IMR-90 (cell line): ENCODE results near the gene MAN1C1. TPM values are rescaled to one million over a fixed set of nuclear protein-coding genes. Genes with fewer than 3 reads are reported as not detected.

Source experiments
- ATAC-seq: fragments of 200-7000 bp; cut with Tn5 transposase; 2 replicates; pipeline ENCODE4 v1.9.1; 2020; ENCODE audit warnings: low read depth, mild to moderate bottlenecking, moderate library complexity
- BruUV-seq: library from RNA; stranded (reverse); fragments of 400-500 nt; replicated peaks from 2 replicates; lab custom pipeline; 2021; lab: Mats Ljungman, UMichigan
- CTCF ChIA-PET: fragments of 300-600 bp; formaldehyde crosslinking; extraction: SDS; loops from one replicate; lab custom pipeline; 2021; ENCODE audit warnings: antibody characterized with exemption; lab: Yijun Ruan, JAX
- POLR2A ChIA-PET: fragments of 300-600 bp; sonication (Branson Sonifier 250); formaldehyde crosslinking; loops from one replicate; lab custom pipeline; 2022; ENCODE audit warnings: antibody characterized with exemption; ENCODE audit not compliant: unreplicated experiment; lab: Charles Lee
- DNase-seq: peaks from one replicate; pipeline ENCODE4 v3.0.0; 2013
- H2AFZ ChIP-seq: replicated peaks from 2 replicates; pipeline ENCODE3; 2013; ENCODE audit warnings: low read length, mild to moderate bottlenecking; ENCODE audit not compliant: poor library complexity
- H2AK5ac ChIP-seq: 2 replicates; pipeline ENCODE4 v1.6.1; 2013; ENCODE audit warnings: low read depth, low read length, inconsistent platforms
- H2AK9ac ChIP-seq: replicated peaks from 2 replicates; pipeline ENCODE3; 2013; ENCODE audit warnings: mild to moderate bottlenecking, low read depth, low read length, moderate library complexity; ENCODE audit not compliant: poor library complexity
- H2BK120ac ChIP-seq: 2 replicates; pipeline ENCODE4 v1.6.1; 2013; ENCODE audit warnings: low read depth, low read length, inconsistent platforms
- H2BK15ac ChIP-seq: 3 replicates; pipeline ENCODE4 v1.6.1; 2013; ENCODE audit warnings: low read depth, low read length, inconsistent platforms
- H2BK20ac ChIP-seq: 2 replicates; pipeline ENCODE4 v1.6.1; 2013; ENCODE audit warnings: low read depth, mild to moderate bottlenecking, inconsistent platforms, low read length, moderate library complexity
- H2BK5ac ChIP-seq: 2 replicates; pipeline ENCODE4 v1.6.1; 2013; ENCODE audit warnings: mild to moderate bottlenecking, low read depth, low read length, inconsistent platforms; ENCODE audit not compliant: poor library complexity, severe bottlenecking
- H3K14ac ChIP-seq: replicated peaks from 2 replicates; pipeline ENCODE4 v1.6.1; 2013; ENCODE audit warnings: low read depth, low read length, inconsistent platforms
- H3K18ac ChIP-seq: 2 replicates; pipeline ENCODE4 v1.6.1; 2013; ENCODE audit warnings: low read depth, low read length, control low read depth
- H3K23ac ChIP-seq: 2 replicates; pipeline ENCODE4 v1.6.1; 2013; ENCODE audit warnings: low read depth, low read length, inconsistent platforms
- H3K27ac ChIP-seq: 2 replicates; pipeline ENCODE4 v1.5.1; 2013; ENCODE audit warnings: mild to moderate bottlenecking, control low read depth, low read length; ENCODE audit not compliant: insufficient read depth
- H3K27me3 ChIP-seq: 2 replicates; pipeline ENCODE4 v1.6.1; 2013; ENCODE audit warnings: low read length; ENCODE audit not compliant: control insufficient read depth, insufficient read depth
- H3K36me3 ChIP-seq: 2 replicates; pipeline ENCODE4 v1.6.1; 2013; ENCODE audit warnings: low read length, mixed read lengths; ENCODE audit not compliant: control insufficient read depth, insufficient read depth
- H3K4ac ChIP-seq: 2 replicates; pipeline ENCODE4 v1.6.1; 2013; ENCODE audit warnings: low read depth, low read length, inconsistent platforms
- H3K4me1 ChIP-seq: 2 replicates; pipeline ENCODE4 v1.6.1; 2013; ENCODE audit warnings: low read length, mixed read lengths; ENCODE audit not compliant: control insufficient read depth, insufficient read depth
- H3K4me2 ChIP-seq: 2 replicates; pipeline ENCODE4 v1.6.1; 2013; ENCODE audit warnings: low read depth, mild to moderate bottlenecking, control low read depth, low read length, moderate library complexity
- H3K4me3 ChIP-seq: 2 replicates; pipeline ENCODE4 v1.5.1; 2013; ENCODE audit warnings: low read depth, mild to moderate bottlenecking, control low read depth, low read length, moderate library complexity; ENCODE audit not compliant: insufficient read depth
- H3K56ac ChIP-seq: 2 replicates; pipeline ENCODE4 v1.6.1; 2013; ENCODE audit warnings: low read length, inconsistent platforms; ENCODE audit not compliant: insufficient read depth; ENCODE audit errors: extremely low read depth
- H3K79me1 ChIP-seq, 2 experiments: 2 replicates each; pipeline ENCODE4 v1.6.1; 2013; ENCODE audit warnings: low read length in 2 of 2, inconsistent platforms in 1 of 2, low read depth in 1 of 2
- H3K9ac ChIP-seq: 2 replicates; pipeline ENCODE4 v1.6.1; 2013; ENCODE audit warnings: low read depth, low read length, control low read depth
- H3K9me1 ChIP-seq: 2 replicates; pipeline ENCODE4 v1.6.1; 2013; ENCODE audit warnings: low read length, inconsistent platforms; ENCODE audit not compliant: insufficient read depth
- H3K9me3 ChIP-seq: 2 replicates; pipeline ENCODE4 v1.6.1; 2013; ENCODE audit warnings: low read length; ENCODE audit not compliant: control insufficient read depth, insufficient read depth
- H4K20me1 ChIP-seq: 2 replicates; pipeline ENCODE4 v1.6.1; 2013; ENCODE audit warnings: low read length, inconsistent platforms; ENCODE audit not compliant: insufficient read depth
- H4K5ac ChIP-seq: 2 replicates; pipeline ENCODE4 v1.6.1; 2013; ENCODE audit warnings: mild to moderate bottlenecking, low read depth, low read length, control low read depth
- H4K8ac ChIP-seq, 2 experiments: 2 replicates each; pipeline ENCODE4 v1.6.1; 2013; ENCODE audit warnings: low read depth in 2 of 2, low read length in 2 of 2, control low read depth in 1 of 2, inconsistent platforms in 1 of 2
- H4K91ac ChIP-seq: 2 replicates; pipeline ENCODE4 v1.6.1; 2013; ENCODE audit warnings: low read depth, low read length, inconsistent platforms; ENCODE audit not compliant: insufficient read depth
- CEBPB ChIP-seq: IDR thresholded peaks from 2 replicates; pipeline ENCODE4 v1.6.1; 2012; ENCODE audit warnings: low read depth, low read length, improper control_type of control experiment
- CHD1 ChIP-seq: IDR thresholded peaks from 2 replicates; pipeline ENCODE4 v1.6.1; 2012; ENCODE audit warnings: low read depth, low read length, improper control_type of control experiment
- MAFK ChIP-seq: IDR thresholded peaks from 2 replicates; pipeline ENCODE4 v1.6.1; 2012; ENCODE audit warnings: low read depth, low read length, improper control_type of control experiment
- MAZ ChIP-seq: IDR thresholded peaks from 2 replicates; pipeline ENCODE4 v1.6.1; 2012; ENCODE audit warnings: low read depth, mild to moderate bottlenecking, low read length, improper control_type of control experiment, moderate library complexity, borderline replicate concordance
- MXI1 ChIP-seq: IDR thresholded peaks from 2 replicates; pipeline ENCODE4 v1.6.1; 2012; ENCODE audit warnings: low read depth, mild to moderate bottlenecking, low read length, moderate library complexity, borderline replicate concordance
- NFE2L2 ChIP-seq: fragments of 150-350 bp; IDR thresholded peaks from 2 replicates; pipeline ENCODE4 v1.6.1; 2016; ENCODE audit warnings: low read depth, mild to moderate bottlenecking, low read length
- POLR2A ChIP-seq: IDR thresholded peaks from 2 replicates; pipeline ENCODE4 v1.6.1; 2012; ENCODE audit warnings: mild to moderate bottlenecking, low read depth, low read length
- RAD21 ChIP-seq: IDR thresholded peaks from 2 replicates; pipeline ENCODE4 v1.6.1; 2012; ENCODE audit warnings: low read length, improper control_type of control experiment
- RFX5 ChIP-seq: IDR thresholded peaks from 2 replicates; pipeline ENCODE4 v1.8.0; 2012; ENCODE audit warnings: low read depth, mild to moderate bottlenecking, low read length, moderate library complexity
- SMC3 ChIP-seq: fragments of 150-350 bp; IDR thresholded peaks from 2 replicates; pipeline ENCODE4 v1.6.1; 2016; ENCODE audit warnings: low read depth, mild to moderate bottlenecking, antibody characterized with exemption, low read length, moderate library complexity
- USF2 ChIP-seq: fragments of 150-350 bp; IDR thresholded peaks from 2 replicates; pipeline ENCODE4 v1.6.1; 2017; ENCODE audit warnings: mild to moderate bottlenecking, antibody characterized with exemption, low read length, low read depth
- WGBS, 2 experiments: methylation state at CpG; one replicate each; pipeline versions ENCODE4 v1.1.5 to v1.1.7; 2013; ENCODE audit warnings: missing lambda C conversion rate in 2 of 2; ENCODE audit not compliant: insufficient read length in 1 of 2; ENCODE audit errors: extremely low coverage in 2 of 2; 5-methylcytosine and 5-hydroxymethylcytosine counted together
- dilution Hi-C: fragments of 300-500 bp; cut with HindIII; formaldehyde crosslinking; loops from one replicate; pipeline ENCODE4 v1.14.3; 2018; ENCODE audit warnings: low sequenced_read_pairs; ENCODE audit not compliant: unreplicated experiment
- in situ Hi-C: fragments of 300-500 bp; cut with MboI; formaldehyde crosslinking; loops from 3 replicates; pipeline ENCODE4 v1.14.3; 2019; ENCODE audit warnings: low sequenced_read_pairs, inconsistent platforms, mixed read lengths
- intact Hi-C: fragments of 100-400 bp; cut with micrococcal nuclease; formaldehyde crosslinking; loops from 2 replicates; pipeline ENCODE4 v1.10.0; 2022
- polyA plus RNA-seq, 3 experiments: library from polyadenylated mRNA; depleted of rRNA; stranded (reverse); fragments of >200 nt; gene quantifications; 2 replicates each; pipeline ENCODE4 v1.2.3, GENCODE V29; 2012; ENCODE audit warnings: low replicate concordance in 1 of 3
- total RNA-seq: library from RNA; depleted of rRNA; stranded (reverse); fragments of >200 nt; gene quantifications from 2 replicates; pipeline ENCODE4 v1.2.3, GENCODE V29; 2012
- TF ChIP-seq, protein P1 (sequence below): fragments of 150-350 bp; IDR thresholded peaks from 2 replicates; pipeline ENCODE4 v1.6.1; 2016; ENCODE audit warnings: low read depth, mild to moderate bottlenecking, low read length, moderate library complexity, borderline replicate concordance

MAN1C1 gene
- total and polyA plus RNA-seq, 2 of the 4 experiments (the other 2 are of a cell fraction) = 3.2 to 11.3 TPM

GRCh38 chr1:25658791-25659431 is 42.3 kb downstream of the MAN1C1 start:
- Histone ChIP-seq H3K18ac (no peak overlapping the region), H3K9ac (no peak overlapping the region), H4K8ac (no peak overlapping the region), H3K27me3 (no peaks in the 10 kb centered on the region), H2AK9ac (no peak overlapping the region), H2BK20ac (no peak overlapping the region), H3K9me3 (no peaks in the 10 kb centered on the region), H3K4me2 (no peak overlapping the region), H3K4me3 (no peak overlapping the region), H2AFZ (no peak overlapping the region), H3K4me1 (peaks cover 5% of the 10 kb centered on the region; the same call in 1 of the 2 replicates), H3K9me1 (peaks cover 4% of the 10 kb centered on the region; the same call in 1 of the 2 replicates), H3K56ac (no peak overlapping the region), H3K36me3 (no peaks in the 10 kb centered on the region), H4K91ac (no peak overlapping the region; the same call in 1 of the 2 replicates), H2AK5ac (no peak overlapping the region), H2BK15ac (no peak overlapping the region), H3K27ac (no peak overlapping the region), H3K14ac (no peak overlapping the region), H2BK120ac (no peak overlapping the region; the same call in 1 of the 2 replicates), H4K20me1 (no peaks in the 10 kb centered on the region), H3K4ac (no peak overlapping the region), H4K5ac (no peak overlapping the region), H2BK5ac (no peak overlapping the region), H3K79me1 (no peaks in the 10 kb centered on the region), H3K23ac (no peak overlapping the region)
- WGBS, 2 experiments = 37% methylated on average over 5 of the region's 13 CpGs; no CpG with 5 or more reads in 1 of the 2 experiments
- no peak for TF ChIP-seq USF2
- TF ChIP-seq MXI1 = no peak
- no peak for TF ChIP-seq NFE2L2
- no peak for TF ChIP-seq MAZ
- no peak for TF ChIP-seq RFX5
- no peak for TF ChIP-seq CEBPB
- TF ChIP-seq RAD21 = no peak
- no peak for TF ChIP-seq CHD1
- TF ChIP-seq, protein P1, sequence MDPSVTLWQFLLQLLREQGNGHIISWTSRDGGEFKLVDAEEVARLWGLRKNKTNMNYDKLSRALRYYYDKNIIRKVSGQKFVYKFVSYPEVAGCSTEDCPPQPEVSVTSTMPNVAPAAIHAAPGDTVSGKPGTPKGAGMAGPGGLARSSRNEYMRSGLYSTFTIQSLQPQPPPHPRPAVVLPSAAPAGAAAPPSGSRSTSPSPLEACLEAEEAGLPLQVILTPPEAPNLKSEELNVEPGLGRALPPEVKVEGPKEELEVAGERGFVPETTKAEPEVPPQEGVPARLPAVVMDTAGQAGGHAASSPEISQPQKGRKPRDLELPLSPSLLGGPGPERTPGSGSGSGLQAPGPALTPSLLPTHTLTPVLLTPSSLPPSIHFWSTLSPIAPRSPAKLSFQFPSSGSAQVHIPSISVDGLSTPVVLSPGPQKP = no peak
- TF ChIP-seq POLR2A = no peak
- TF ChIP-seq MAFK = no peak
- no peak for TF ChIP-seq SMC3
- intact Hi-C loops = no loop called here
- BruUV-seq = no TSS peak
- ATAC-seq (no peak; the same call in 1 of the 2 replicates), DNase-seq (no peak)
- dilution Hi-C loops = no loop called here
- in situ Hi-C loops = no loop called here
- ChIA-PET POLR2A (no interaction called here), CTCF (interaction anchor here (1.5 kb wide), 1 partner anchor 11 kb away, joined by 4 read pairs; no protein-coding TSS in a partner anchor)
